Colon (tissue), 2 donors: Measurements from ENCODE around the gene SPDYE5.
"Not testable (repeated sequence)": the region's sequence is repeated elsewhere in the genome, so short reads cannot be mapped to it uniquely, and the experiment has no call there.

Source experiments
- FAIRE-seq: peaks from 2 replicates; lab custom pipeline; 2012; peaks lifted over from hg19 to GRCh38; lab: Jason Lieb, UNC
- donor health status: control.
- donor health status: control.

The SPDYE5 gene

GRCh38 chr7:75492020-75492419, at the start of gene SPDYE5:
SPDYE5 (plus strand) TSS chr7:75492320; CDS start chr7:75494048, 1,728 bp downstream.
- not testable (repeated sequence) for FAIRE-seq

GRCh38 chr7:75442465-75443111, 49.5 kb upstream of the SPDYE5 start:
- FAIRE-seq = not testable (repeated sequence)

GRCh38 chr7:75449946-75450345, 42.2 kb upstream of the SPDYE5 start:
- not testable (repeated sequence) for FAIRE-seq

- FAIRE-seq = not testable (repeated sequence)
Observed at GRCh38 chr7:75452494-75452955, 39.6 kb upstream of the SPDYE5 start.

- FAIRE-seq = not testable (repeated sequence)
Observed at GRCh38 chr7:75456403-75456802, 35.7 kb upstream of the SPDYE5 start.

GRCh38 chr7:75458034-75458433, 34.1 kb upstream of the SPDYE5 start:
- FAIRE-seq = not testable (repeated sequence)

- not testable (repeated sequence) for FAIRE-seq
Observed at GRCh38 chr7:75460541-75460940, 31.6 kb upstream of the SPDYE5 start.

GRCh38 chr7:75470166-75470565, 22.0 kb upstream of the SPDYE5 start:
- FAIRE-seq = not testable (repeated sequence)

GRCh38 chr7:75477457-75477856, 14.7 kb upstream of the SPDYE5 start:
- not testable (repeated sequence) for FAIRE-seq

GRCh38 chr7:75480313-75480712, 11.8 kb upstream of the SPDYE5 start:
- not testable (repeated sequence) for FAIRE-seq

- not testable (repeated sequence) for FAIRE-seq
Observed at GRCh38 chr7:75485355-75485978, 6.7 kb upstream of the SPDYE5 start.

- FAIRE-seq = not testable (repeated sequence)
Observed at GRCh38 chr7:75485979-75486643, 6.0 kb upstream of the SPDYE5 start, which contains the start of gene POM121C. POM121C (minus strand) TSS chr7:75486299; CDS start chr7:75441496, 44,803 bp downstream.

- not testable (repeated sequence) for FAIRE-seq
Observed at GRCh38 chr7:75509033-75509432, 16.9 kb downstream of the SPDYE5 start.

GRCh38 chr7:75518842-75519241, 26.7 kb downstream of the SPDYE5 start:
- not testable (repeated sequence) for FAIRE-seq

GRCh38 chr7:75521727-75522126, 29.6 kb downstream of the SPDYE5 start:
- not testable (repeated sequence) for FAIRE-seq

- FAIRE-seq = not testable (repeated sequence)
Observed at GRCh38 chr7:75527224-75527722, 35.2 kb downstream of the SPDYE5 start.

- FAIRE-seq = no peak
Observed at GRCh38 chr7:75531359-75531821, 39.3 kb downstream of the SPDYE5 start.

GRCh38 chr7:75532639-75533038, 40.5 kb downstream of the SPDYE5 start:
- FAIRE-seq = no peak

- no peak for FAIRE-seq
Observed at GRCh38 chr7:75533926-75534325, 41.8 kb downstream of the SPDYE5 start.

GRCh38 chr7:75534727-75535307, 42.7 kb downstream of the SPDYE5 start:
- FAIRE-seq = no peak

- FAIRE-seq = no peak
Observed at GRCh38 chr7:75536491-75536890, 44.4 kb downstream of the SPDYE5 start.

GRCh38 chr7:75536940-75537538, 44.9 kb downstream of the SPDYE5 start:
- FAIRE-seq = no peak
